BJ (cell line): ENCODE data around the gene EMID1. TPM values are rescaled to one million over a fixed set of nuclear protein-coding genes. Genes with fewer than 3 reads are reported as not detected.

Experiments
- CTCF ChIA-PET: fragments of 350-600 bp; formaldehyde crosslinking; extraction: SDS; loops from one replicate; lab custom pipeline; 2021; ENCODE audit warnings: antibody characterized with exemption, inconsistent platforms; lab: Yijun Ruan, JAX
- POLR2A ChIA-PET: fragments of 300-600 bp; sonication (Branson Sonifier 250); formaldehyde crosslinking; extraction: SDS; loops from one replicate; lab custom pipeline; 2021; ENCODE audit warnings: antibody characterized with exemption; lab: Charles Lee
- DNase-seq: peaks from one replicate; pipeline ENCODE4 v3.0.0-alpha.2; 2011; ENCODE audit warnings: low read depth
- H3K27me3 ChIP-seq: 2 replicates; pipeline ENCODE4 v1.6.0; 2011; ENCODE audit warnings: low read length; ENCODE audit not compliant: control insufficient read depth, insufficient read depth
- H3K36me3 ChIP-seq: 2 replicates; pipeline ENCODE4 v1.5.1; 2011; ENCODE audit warnings: low read length; ENCODE audit not compliant: control insufficient read depth, insufficient read depth
- H3K4me3 ChIP-seq: 2 replicates; pipeline ENCODE4 v1.5.1; 2011; ENCODE audit warnings: low read depth, mild to moderate bottlenecking, control low read depth, low read length
- CTCF ChIP-seq: IDR thresholded peaks from 2 replicates; pipeline ENCODE4 v1.5.1; 2011; ENCODE audit warnings: low read depth, mild to moderate bottlenecking, control low read depth, inconsistent platforms, low read length, moderate library complexity; ENCODE audit not compliant: insufficient read depth
- polyA plus RNA-seq: library from polyadenylated mRNA; depleted of rRNA; stranded (reverse); fragments of >200 nt; gene quantifications from 2 replicates; pipeline ENCODE4 v1.2.3, GENCODE V29; 2011

Gene EMID1
- polyA plus RNA-seq, 1 experiment: 0.05 TPM

- ChIA-PET POLR2A (no interaction called here), CTCF (no interaction called here)
- Histone ChIP-seq H3K27me3 (no peaks in the 10 kb centered on the region), H3K4me3 (no peak overlapping the region), H3K36me3 (peaks cover 50% of the 10 kb centered on the region)
- TF ChIP-seq CTCF: no peak
- DNase-seq: no peak
Measured at GRCh38 chr22:29298641-29299040, 92.9 kb downstream of the EMID1 start.

- ChIA-PET POLR2A (no interaction called here), CTCF (no interaction called here)
- no peak for DNase-seq
- TF ChIP-seq CTCF: no peak
- Histone ChIP-seq H3K36me3 (peaks cover 46% of the 10 kb centered on the region), H3K27me3 (no peaks in the 10 kb centered on the region), H3K4me3 (no peak overlapping the region)
Measured at GRCh38 chr22:29299136-29299900, 93.6 kb downstream of the EMID1 start.

GRCh38 chr22:29300467-29300806, 94.7 kb downstream of the EMID1 start:
- no peak for TF ChIP-seq CTCF
- POLR2A ChIA-PET: no interaction called here
- Histone ChIP-seq H3K27me3 (no peaks in the 10 kb centered on the region), H3K36me3 (peaks cover 43% of the 10 kb centered on the region), H3K4me3 (no peak overlapping the region)
- CTCF ChIA-PET: no interaction called here
- no peak for DNase-seq

GRCh38 chr22:29300807-29301601, 95.3 kb downstream of the EMID1 start:
- no peak for TF ChIP-seq CTCF
- Histone ChIP-seq H3K36me3 (peaks cover 39% of the 10 kb centered on the region), H3K4me3 (no peak overlapping the region), H3K27me3 (no peaks in the 10 kb centered on the region)
- DNase-seq: no peak
- POLR2A ChIA-PET: no interaction called here
- CTCF ChIA-PET: interaction anchor here (1.0 to 1.5 kb wide), 2 partner anchors 8 to 57 kb away, joined by 3 to 6 read pairs; no protein-coding TSS in a partner anchor

- CTCF ChIA-PET: interaction anchor here (1.0 to 1.5 kb wide), 2 partner anchors 9 to 56 kb away, joined by 3 to 6 read pairs; no protein-coding TSS in a partner anchor
- DNase-seq: no peak
- Histone ChIP-seq H3K36me3 (peaks cover 33% of the 10 kb centered on the region), H3K27me3 (no peaks in the 10 kb centered on the region), H3K4me3 (no peak overlapping the region)
- POLR2A ChIA-PET: no interaction called here
- no peak for TF ChIP-seq CTCF
Measured at GRCh38 chr22:29301716-29302401, 96.2 kb downstream of the EMID1 start.
